GM23338 (cell line): ENCODE results near the gene HSD11B1L. TPM values are rescaled to one million over a fixed set of nuclear protein-coding genes. Genes with fewer than 3 reads are reported as not detected.

Experiments
- ATAC-seq: fragments of 200-7000 bp; cut with Tn5 transposase; 3 replicates; pipeline ENCODE4 v1.9.1; 2020
- DNase-seq: peaks from one replicate; pipeline ENCODE4 v3.0.0-alpha.2; 2015; ENCODE audit warnings: low spot score
- H2AFZ ChIP-seq: fragments of 200-600 bp; sonication (generic); 2 replicates; pipeline ENCODE4 v1.8.0; 2016; ENCODE audit warnings: antibody characterized with exemption, mild to moderate bottlenecking, moderate library complexity
- H3F3A ChIP-seq: fragments of 200-600 bp; sonication (generic); replicated peaks from 2 replicates; pipeline ENCODE4 v1.8.0; 2017; ENCODE audit warnings: antibody characterized with exemption, mixed run types, low read depth
- H3K27ac ChIP-seq: fragments of 200-600 bp; sonication (generic); 2 replicates; pipeline ENCODE4 v1.6.1; 2016; ENCODE audit warnings: low read depth
- H3K27me3 ChIP-seq: fragments of 200-600 bp; sonication (generic); 2 replicates; pipeline ENCODE4 v1.8.0; 2016; ENCODE audit warnings: mild to moderate bottlenecking, mixed run types, moderate library complexity; ENCODE audit not compliant: insufficient read depth
- H3K36me3 ChIP-seq: fragments of 200-600 bp; sonication (generic); 2 replicates; pipeline ENCODE4 v1.8.0; 2016; ENCODE audit warnings: mild to moderate bottlenecking; ENCODE audit not compliant: insufficient read depth
- H3K4me1 ChIP-seq: fragments of 200-600 bp; sonication (generic); 2 replicates; pipeline ENCODE4 v1.8.0; 2016; ENCODE audit warnings: mild to moderate bottlenecking, moderate library complexity; ENCODE audit not compliant: insufficient read depth
- H3K4me2 ChIP-seq: fragments of 200-600 bp; sonication (generic); 2 replicates; pipeline ENCODE4 v1.7.1; 2017; ENCODE audit warnings: mixed run types
- H3K4me3 ChIP-seq: fragments of 200-600 bp; sonication (generic); 2 replicates; pipeline ENCODE4 v1.6.1; 2016; ENCODE audit warnings: mixed run types
- H3K79me2 ChIP-seq: fragments of 200-600 bp; sonication (generic); replicated peaks from 2 replicates; pipeline ENCODE4 v1.8.0; 2017; ENCODE audit warnings: mild to moderate bottlenecking; ENCODE audit not compliant: insufficient read depth
- H3K9me2 ChIP-seq: fragments of 200-600 bp; sonication (generic); 2 replicates; pipeline ENCODE4 v1.8.0; 2017; ENCODE audit not compliant: insufficient read depth
- H4K20me1 ChIP-seq: fragments of 200-600 bp; sonication (generic); replicated peaks from 2 replicates; pipeline ENCODE4 v1.8.0; 2017; ENCODE audit warnings: mild to moderate bottlenecking; ENCODE audit not compliant: insufficient read depth
- H3K27ac Mint-ChIP-seq: 2 replicates; pipeline ENCODE4 v1.8.0; 2020; ENCODE audit warnings: inconsistent platforms, mild to moderate bottlenecking, moderate library complexity, mixed read lengths
- H3K27me3 Mint-ChIP-seq: 3 replicates; pipeline ENCODE4 v1.8.0; 2022; ENCODE audit warnings: low read depth, mild to moderate bottlenecking, moderate library complexity, mixed read lengths, inconsistent platforms; ENCODE audit not compliant: insufficient read depth, poor library complexity
- H3K36me3 Mint-ChIP-seq: 3 replicates; pipeline ENCODE4 v1.8.0; 2021; ENCODE audit warnings: low read depth, mild to moderate bottlenecking, inconsistent platforms, moderate library complexity, mixed read lengths
- H3K4me1 Mint-ChIP-seq: 3 replicates; pipeline ENCODE4 v1.8.0; 2020; ENCODE audit warnings: mild to moderate bottlenecking, inconsistent platforms, mixed read lengths
- H3K4me3 Mint-ChIP-seq: 3 replicates; pipeline ENCODE4 v1.8.0; 2021; ENCODE audit warnings: moderate library complexity, mild to moderate bottlenecking, inconsistent platforms, mixed read lengths
- H3K9me3 Mint-ChIP-seq: 3 replicates; pipeline ENCODE4 v1.8.0; 2020; ENCODE audit warnings: moderate library complexity, mild to moderate bottlenecking, inconsistent platforms, mixed read lengths
- CREB1 ChIP-seq: fragments of 250-450 bp; sonication (Bioruptor Pico); IDR thresholded peaks from 2 replicates; pipeline ENCODE4 v1.5.0; 2020; ENCODE audit warnings: low read depth, mild to moderate bottlenecking, moderate library complexity
- CTCF ChIP-seq, 2 experiments: fragments of 200-600 bp in 1 of 2; sonication (generic) in 1 of 2; conservative IDR thresholded peaks; 2 replicates each; pipeline versions ENCODE4 v1.5.1 to v1.6.1; 2016 to 2017; ENCODE audit warnings: antibody characterized with exemption in 2 of 2, low read depth in 2 of 2, mild to moderate bottlenecking in 2 of 2, moderate library complexity in 1 of 2
- ETS1 ChIP-seq: IDR thresholded peaks from 2 replicates; pipeline ENCODE4 v1.6.1; 2016; ENCODE audit warnings: antibody characterized with exemption
- EZH2 ChIP-seq: fragments of 200-600 bp; sonication (generic); IDR thresholded peaks from one replicate; pipeline ENCODE4 v1.8.0; 2017; ENCODE audit warnings: antibody characterized with exemption, mild to moderate bottlenecking, low read depth; ENCODE audit not compliant: unreplicated experiment
- JUNB ChIP-seq: IDR thresholded peaks from one replicate; pipeline ENCODE4 v1.6.1; 2016; ENCODE audit warnings: antibody characterized with exemption; ENCODE audit not compliant: unreplicated experiment
- NANOG ChIP-seq: IDR thresholded peaks from 2 replicates; pipeline ENCODE4 v1.6.1; 2016; ENCODE audit warnings: antibody characterized with exemption, borderline replicate concordance
- POLR2AphosphoS5 ChIP-seq: IDR thresholded peaks from 2 replicates; pipeline ENCODE4 v1.6.1; 2016; ENCODE audit warnings: antibody characterized with exemption, low read depth
- REST ChIP-seq: IDR thresholded peaks from one replicate; pipeline ENCODE4 v1.6.1; 2018; ENCODE audit warnings: antibody characterized with exemption; ENCODE audit not compliant: unreplicated experiment
- STAT1 ChIP-seq: IDR thresholded peaks from one replicate; pipeline ENCODE4 v1.6.1; 2016; ENCODE audit warnings: antibody characterized with exemption; ENCODE audit not compliant: unreplicated experiment
- ZNF114 ChIP-seq: fragments of 250-450 bp; sonication (Bioruptor Pico); IDR thresholded peaks from 2 replicates; pipeline ENCODE4 v1.5.0; 2020; ENCODE audit warnings: mild to moderate bottlenecking, moderate library complexity
- ZNF331 ChIP-seq: fragments of 250-450 bp; sonication (Bioruptor Pico); IDR thresholded peaks from 2 replicates; pipeline ENCODE4 v1.5.0; 2020; ENCODE audit warnings: low read depth, mild to moderate bottlenecking, moderate library complexity
- polyA plus RNA-seq: library from polyadenylated mRNA; unstranded; fragments of >200 nt; fragmentation: Nextera tagmentation; extraction: Ambion mirVana; gene quantifications from 2 replicates; pipeline ENCODE4 v1.2.1, GENCODE V29; 2016
- total RNA-seq: library from RNA; depleted of rRNA; stranded (reverse); fragments of >200 nt; shearing (Covaris generic); gene quantifications from 2 replicates; pipeline ENCODE4 v1.2.3, GENCODE V29; 2014

HSD11B1L gene
- total and polyA plus RNA-seq, 2 experiments from 2014 or later: 12.9 to 18.4 TPM

GRCh38 chr19:5645409-5645808 is 35.4 kb upstream of the HSD11B1L start (continued):
- TF ChIP-seq ETS1 (no peak), JUNB (no peak), ZNF114 (CRISPR knock-in tag) (no peak), POLR2AphosphoS5 (no peak), CREB1 (CRISPR knock-in tag) (no peak), NANOG (no peak), CTCF (conservative IDR thresholded peaks at IDR 0.05; ENCODE audit: low read depth in 2 of 2) (no peak), ZNF331 (no peak), STAT1 (no peak), REST (no peak), EZH2 (no peak)

- peaks cover 12% of the 10 kb centered on the region; the same call in 1 of the 2 replicates for H3F3A ChIP-seq
- H4K20me1 ChIP-seq: peaks cover 62% of the 10 kb centered on the region
- no peak overlapping the region for H3K4me3 ChIP-seq
- H3K9me2 ChIP-seq: no peaks in the 10 kb centered on the region
- H3K4me1 ChIP-seq: no peaks in the 10 kb centered on the region
- H3K9me3 Mint-ChIP-seq: no peaks in the 10 kb centered on the region
- H3K4me1 Mint-ChIP-seq: no peaks in the 10 kb centered on the region
- H3K27me3 ChIP-seq: no peaks in the 10 kb centered on the region
- no peak for ATAC-seq
- H3K79me2 ChIP-seq: peaks cover 59% of the 10 kb centered on the region
- no peak for DNase-seq
- H3K27me3 Mint-ChIP-seq: no peaks in the 10 kb centered on the region
- H3K27ac ChIP-seq: no peak overlapping the region
- H3K36me3 Mint-ChIP-seq: peaks cover 93% of the 10 kb centered on the region
- H3K4me2 ChIP-seq: no peak overlapping the region
- H3K4me3 Mint-ChIP-seq: no peak overlapping the region
- peaks cover 70% of the 10 kb centered on the region for H3K36me3 ChIP-seq
- H3K27ac Mint-ChIP-seq: no peak overlapping the region
- no peak overlapping the region for H2AFZ ChIP-seq
- TF ChIP-seq CTCF (conservative IDR thresholded peaks at IDR 0.05; ENCODE audit: low read depth in 2 of 2): no peak
- TF ChIP-seq ZNF114 (CRISPR knock-in tag): no peak
- no peak for TF ChIP-seq REST
- TF ChIP-seq JUNB: no peak
- no peak for TF ChIP-seq CREB1 (CRISPR knock-in tag)
- TF ChIP-seq EZH2: no peak
Measured at GRCh38 chr19:5646703-5647102, 34.1 kb upstream of the HSD11B1L start.
